GM19240 (cell line): ENCODE measurements around the gene CMIP.
"Not testable (repeated sequence)": the region's sequence is repeated elsewhere in the genome, so short reads cannot be mapped to it uniquely, and the experiment has no call there.

ENCODE experiments used
- DNase-seq: peaks from one replicate; pipeline ENCODE4 v3.0.0; 2011; ENCODE audit warnings: low spot score; ENCODE audit not compliant: insufficient read length

CMIP gene

DNA sequence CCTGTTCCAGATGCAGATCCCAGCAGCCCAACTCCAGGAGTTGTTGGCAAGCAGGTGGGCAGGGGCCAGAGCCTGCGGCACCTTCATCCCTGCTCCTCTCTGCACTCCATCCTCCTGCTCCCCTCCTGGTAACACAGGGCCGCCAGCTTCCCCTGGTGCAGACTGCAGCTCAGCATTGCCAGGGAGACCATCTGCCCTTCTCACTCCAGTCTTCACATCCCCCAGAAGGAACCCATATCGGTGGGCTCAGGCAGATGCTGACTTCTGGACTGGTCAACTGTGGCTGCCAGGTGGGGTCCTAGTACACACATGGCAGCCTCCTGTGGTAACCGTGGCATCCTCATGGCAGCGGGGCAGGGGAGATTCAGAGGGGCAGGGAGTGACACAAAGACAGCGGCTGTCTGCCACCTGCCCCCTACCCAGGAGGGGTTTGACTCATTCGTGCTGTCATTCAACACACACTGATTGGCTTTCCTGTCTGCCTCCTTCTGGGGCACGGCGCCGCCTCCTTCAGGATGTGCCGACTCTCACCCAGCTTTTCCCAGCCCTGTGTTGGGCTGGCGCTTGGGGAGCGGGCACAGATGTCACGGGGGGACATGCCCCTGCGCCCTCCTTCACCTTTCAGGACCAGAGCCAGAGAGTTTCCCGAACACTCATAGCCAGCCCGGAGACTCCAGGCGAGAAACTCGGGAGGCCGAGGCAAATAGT lies 120.9 kb downstream of the CMIP start:
- DNase-seq, result no peak

DNA sequence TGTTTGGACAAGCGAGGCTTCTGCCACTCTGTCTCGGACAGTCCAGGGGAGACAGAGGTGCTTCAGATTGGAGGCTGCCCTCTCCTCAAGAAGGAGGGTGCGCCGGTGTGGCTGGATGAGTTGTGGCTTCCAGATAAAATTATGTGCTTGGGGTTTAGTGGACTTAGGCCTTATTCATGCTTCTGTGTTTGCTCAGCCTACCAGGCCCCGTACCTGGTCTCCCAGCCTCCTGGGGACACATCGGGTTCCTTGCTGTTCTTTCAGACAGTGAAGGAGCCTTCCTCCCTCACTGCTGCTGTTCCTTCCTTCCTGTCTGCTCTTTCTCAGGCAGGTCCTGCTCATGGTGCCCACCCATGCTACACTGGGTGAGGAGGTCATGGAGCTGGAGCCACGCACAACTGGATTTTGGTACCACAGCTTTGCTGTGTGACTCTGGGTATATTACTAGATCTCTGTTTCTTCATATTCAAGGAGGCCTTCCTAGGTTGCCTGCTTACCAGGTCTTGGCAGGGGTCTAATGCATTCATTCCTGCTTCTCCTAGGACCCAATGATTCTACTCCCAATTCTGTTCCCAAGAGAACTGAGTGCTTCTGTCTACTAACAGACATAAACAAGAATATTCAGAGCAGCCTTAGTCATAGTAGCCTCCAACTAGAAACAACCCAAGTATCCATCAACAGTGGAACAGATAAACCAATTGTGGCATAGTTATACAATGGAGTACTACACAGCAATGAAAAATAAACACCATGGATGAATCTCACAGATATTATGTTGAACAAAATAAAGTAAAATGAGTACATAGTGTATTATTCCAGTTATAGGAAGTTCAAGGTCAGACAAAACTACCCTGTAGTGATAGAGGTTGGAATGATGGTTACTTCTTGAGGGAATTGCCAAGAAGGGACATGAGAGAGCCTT lies 121.7 kb downstream of the CMIP start:
- no peak for DNase-seq

DNA sequence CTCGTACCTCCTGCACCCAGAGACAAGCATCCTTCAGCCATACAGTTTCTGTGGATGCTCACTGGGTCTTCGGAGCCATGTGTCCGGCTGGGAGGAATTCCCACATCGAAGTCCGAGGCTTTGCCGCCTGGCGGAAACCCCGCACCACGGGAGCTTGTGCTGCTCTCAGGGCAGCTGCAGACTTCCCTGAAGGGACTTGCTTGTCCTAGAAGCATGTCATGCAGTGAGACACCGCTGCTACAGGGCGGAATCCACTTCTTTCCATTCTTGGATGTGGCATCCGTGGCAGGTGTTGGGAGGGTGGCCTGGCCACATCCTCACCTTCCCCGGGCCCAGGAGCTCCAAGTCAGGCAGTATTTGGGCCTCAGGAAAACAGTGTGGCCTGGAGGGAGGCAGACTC lies 122.5 kb downstream of the CMIP start:
- DNase-seq, result no peak

DNA sequence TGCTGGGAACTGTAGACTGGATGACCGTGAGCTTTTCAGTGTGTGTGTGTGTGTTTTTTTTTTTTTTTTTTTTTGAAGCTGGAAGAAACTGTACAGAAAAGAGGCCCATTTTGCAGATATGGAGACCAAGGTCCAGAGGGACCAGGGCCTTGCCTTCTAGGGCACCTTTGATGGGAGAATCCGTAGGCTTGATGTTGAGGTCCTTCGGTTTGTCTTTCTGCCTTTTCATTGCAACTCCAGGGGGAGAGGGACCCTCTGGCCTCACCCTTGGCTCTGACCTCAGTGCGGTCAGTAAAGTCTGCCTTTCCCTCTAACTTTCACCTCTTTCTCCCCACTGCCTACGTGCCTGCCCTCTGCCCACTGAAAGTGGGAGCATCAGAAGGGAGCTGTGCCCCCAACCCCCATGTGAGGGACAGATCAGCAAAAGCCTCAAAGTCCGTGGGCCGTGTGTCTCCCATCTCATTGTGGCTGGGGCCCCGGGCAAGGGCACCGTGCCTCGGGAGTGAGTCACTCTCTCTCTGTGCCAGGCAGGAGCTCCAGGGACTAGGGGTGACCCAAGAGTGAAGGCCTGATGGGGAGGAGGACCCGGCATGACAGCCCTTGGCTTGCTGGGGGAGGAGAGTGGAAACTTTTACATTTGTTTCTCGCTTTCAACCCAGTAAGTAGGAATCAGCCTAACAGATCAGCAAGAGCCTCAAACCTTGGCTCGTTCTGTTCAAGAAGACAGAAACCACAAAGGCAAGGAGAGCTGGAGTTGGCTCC lies 123.6 kb downstream of the CMIP start:
- no peak for DNase-seq

DNA sequence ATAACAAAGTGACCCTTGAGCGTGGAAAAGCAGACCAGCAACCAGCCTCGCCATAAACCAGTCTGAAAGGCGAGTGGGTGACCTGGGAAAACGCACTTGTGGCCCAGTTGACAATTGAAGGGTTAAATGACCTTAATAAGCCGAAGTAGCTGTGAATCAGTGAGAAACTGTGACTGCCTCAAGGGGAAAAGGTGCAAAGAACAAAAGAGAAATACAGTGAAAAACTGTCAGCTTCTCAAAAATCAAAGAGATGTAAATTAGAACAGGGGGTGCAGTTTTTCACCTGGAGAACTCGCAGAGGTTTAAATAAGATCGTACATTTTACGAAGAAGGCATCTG lies 124.1 kb downstream of the CMIP start:
- DNase-seq, result no peak

DNA sequence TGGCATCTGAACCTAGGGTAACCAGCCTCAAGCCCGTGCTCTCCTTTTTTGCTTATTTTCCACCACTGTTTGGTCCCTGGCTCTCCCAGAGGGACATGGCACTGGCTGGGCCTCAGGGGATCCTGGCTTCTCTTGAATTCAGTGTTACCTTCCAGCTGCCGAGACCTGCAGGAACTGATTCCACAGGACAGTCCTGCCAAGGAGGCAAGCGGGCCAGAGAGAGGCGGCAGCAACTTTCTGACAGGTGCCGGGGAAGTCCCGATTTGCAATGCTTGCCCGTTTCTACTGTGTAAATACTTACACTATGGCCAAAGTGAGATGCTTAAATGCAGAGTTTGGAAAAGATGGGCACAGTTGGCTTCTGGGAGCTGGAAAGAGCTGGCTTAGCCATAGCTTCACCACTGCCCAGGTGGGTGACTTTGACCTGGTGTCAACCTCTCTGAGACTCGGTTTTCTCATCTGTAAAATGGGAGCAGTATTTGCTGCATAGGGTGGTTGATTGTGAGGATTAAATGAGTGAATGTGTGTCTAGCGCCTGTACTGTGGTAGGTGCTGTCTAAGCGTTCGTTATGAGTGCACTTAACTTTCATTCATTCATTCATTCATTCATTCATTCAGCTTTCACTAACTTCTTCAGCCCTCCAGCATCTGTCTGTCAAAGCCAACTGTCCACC lies 124.9 kb downstream of the CMIP start:
- no peak for DNase-seq

DNA sequence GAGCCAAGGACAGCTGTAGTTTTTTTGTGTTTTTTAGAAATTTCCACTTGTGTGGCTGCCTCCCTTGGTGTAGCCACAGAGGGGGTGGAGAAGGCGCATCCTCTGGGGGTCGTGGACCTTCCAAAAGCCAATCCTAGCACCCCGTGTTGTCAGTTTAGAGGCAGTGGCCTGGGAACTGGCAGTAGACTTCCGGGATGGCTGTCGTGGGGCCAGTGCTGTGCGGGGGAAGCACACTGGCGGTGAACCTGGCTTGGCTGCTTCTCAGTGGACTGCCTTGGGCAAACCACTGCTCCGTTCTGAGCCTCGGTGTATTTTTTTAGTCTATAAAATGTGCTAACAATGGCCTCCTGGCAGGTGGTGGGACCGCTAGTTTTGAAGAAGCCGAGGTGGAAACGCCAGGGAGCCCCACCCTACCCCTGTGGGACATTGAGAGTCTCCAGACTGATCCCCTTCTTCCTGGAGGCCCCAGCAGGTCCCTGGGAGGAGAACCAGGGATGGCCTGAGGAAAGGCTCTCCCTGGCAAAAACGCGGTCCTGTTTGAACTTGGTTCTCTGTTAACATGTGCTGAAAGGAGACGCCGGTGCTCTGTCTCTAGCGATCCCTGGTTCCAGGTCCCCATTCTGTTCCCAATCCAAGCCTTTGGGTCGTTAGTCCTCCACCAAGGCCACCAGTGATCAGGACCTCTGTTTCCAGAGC lies 125.7 kb downstream of the CMIP start:
- DNase-seq, result no peak

DNA sequence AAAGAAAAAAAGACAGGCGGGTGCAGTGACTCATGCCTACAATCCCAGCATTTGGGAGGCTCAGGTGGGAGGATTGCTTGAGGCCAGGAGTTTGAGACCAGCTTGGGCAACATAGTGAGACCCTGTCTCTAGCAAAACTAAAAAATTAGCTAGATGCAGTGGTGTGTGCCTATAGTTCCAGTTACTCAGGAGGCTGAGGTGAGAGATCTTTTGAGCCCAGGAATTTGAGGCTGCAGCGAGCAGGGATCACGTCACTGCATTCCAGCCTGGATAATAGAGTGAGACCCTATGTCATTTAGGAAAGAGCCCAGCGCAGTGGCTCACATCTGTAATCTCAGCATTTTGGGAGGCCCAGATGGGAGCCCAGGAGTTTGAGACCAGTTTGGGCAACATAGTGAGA lies 126.6 kb downstream of the CMIP start:
- no peak for DNase-seq

DNA sequence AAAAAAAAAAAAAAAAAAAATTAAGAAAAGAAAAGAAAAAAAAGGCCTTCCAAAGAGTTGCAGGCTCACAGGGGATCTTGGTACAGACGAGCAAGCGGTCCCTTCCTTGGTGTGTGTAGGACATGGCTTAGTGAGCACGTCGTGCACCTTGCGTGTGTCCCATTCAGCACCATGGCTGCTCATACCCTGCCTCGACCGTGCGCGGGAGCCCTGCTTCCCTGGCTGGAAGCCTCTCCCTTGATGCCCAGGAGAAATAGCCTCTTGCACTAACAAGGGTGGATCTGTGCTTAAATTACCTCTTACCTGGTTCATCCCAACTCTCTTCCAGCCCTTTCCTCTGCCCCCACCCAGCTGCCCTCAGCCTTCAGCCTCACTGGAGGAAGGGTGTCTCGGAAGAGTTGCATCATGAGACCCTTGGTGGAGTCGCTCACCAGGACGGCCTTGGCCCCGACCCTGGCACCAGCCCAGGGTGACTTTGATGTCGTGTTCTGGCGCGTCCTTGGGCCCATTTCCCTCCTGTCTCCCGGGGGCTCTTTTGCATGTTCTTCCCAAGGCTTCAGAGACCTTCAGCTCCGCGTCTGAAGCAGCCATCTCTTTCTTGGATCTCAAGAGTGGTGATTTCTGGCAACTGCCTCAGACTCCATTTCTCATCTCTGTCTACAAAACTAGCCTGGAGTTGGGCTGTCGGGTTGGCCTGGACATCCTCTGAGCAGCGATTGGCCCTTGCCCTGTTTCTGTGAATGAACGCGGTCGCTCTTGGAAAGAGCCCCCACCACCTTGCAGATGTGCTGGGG lies 127.2 kb downstream of the CMIP start:
- no peak for DNase-seq

DNA sequence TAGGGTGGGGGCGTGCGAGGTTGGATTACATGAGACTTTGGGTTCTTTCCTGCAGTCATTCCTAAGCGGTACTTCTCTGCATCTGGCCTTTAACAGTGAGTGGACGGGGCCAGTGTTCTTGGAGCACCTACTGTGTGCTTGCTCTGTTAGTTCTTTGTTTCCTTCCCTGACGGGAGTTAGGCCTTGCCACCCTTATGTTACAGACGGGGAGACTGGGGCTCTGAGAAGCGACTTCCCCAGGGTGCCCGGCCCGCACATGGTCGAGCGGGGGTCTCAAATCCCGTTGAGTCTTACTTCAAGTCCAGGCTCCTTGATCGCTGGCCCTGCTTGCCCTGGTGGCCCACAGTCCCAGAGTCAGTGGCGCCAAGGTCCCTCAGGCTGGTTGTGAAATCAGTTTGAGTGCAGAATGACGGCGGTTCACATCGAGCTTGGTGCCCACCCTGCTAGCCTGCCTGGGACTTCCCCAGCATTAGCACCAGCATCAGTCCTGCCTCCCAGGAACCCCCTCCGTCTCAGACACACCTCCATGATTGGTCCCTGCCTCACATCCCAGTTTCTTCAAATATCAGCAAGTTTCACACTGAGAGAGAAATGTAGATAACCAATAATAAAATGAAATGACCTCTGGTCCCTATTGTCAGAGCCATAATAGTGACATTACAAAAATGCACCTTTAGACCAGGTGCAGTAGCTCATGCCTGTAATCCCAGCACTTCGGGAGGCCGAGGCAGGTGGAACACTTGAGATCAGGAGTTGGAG lies 128.0 kb downstream of the CMIP start:
- DNase-seq, result no peak

DNA sequence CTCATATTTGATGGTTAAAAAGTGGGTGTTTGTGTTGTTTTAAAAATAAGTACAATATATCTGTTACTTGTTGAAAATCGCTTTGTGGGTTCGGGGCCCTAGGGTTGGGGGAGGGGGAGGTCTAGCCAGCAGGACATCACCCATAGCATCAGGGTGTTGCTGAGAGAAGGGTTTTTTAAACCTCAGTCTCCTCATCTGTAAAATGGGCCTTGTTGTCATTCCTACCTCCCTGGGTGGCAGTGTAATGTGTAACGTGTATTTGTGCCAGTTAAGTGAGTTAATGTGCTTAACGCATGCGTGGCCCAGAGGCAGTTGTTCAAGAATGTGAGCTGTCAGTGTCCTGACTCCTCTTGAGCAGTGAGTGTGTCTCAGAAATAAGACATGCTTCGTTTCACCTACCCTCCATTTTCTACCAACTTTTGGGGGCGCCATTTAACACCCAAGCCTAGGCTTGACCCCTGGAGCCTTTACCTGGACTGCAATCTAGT lies 129.0 kb downstream of the CMIP start:
- DNase-seq, result no peak

DNA sequence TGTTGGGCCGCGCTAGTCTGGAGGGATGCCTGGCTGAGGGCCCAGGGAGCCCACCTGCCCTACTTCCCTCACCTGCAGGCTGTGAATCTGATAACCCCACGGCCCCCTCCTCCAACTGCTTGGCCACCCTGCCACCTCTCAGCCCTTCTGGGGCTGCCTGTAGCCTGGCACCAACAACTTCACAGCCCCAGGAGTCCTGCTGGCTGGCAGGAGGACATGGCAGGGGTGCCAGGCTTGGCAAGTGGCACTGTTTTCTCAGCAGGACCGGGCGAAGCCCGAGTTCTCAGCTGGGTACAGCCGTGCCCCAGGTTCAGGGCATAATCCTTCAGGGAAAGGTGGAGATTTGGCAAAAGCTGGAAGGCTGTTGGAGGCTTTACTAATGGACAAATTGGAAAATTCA lies 129.6 kb downstream of the CMIP start:
- DNase-seq, result no peak

DNA sequence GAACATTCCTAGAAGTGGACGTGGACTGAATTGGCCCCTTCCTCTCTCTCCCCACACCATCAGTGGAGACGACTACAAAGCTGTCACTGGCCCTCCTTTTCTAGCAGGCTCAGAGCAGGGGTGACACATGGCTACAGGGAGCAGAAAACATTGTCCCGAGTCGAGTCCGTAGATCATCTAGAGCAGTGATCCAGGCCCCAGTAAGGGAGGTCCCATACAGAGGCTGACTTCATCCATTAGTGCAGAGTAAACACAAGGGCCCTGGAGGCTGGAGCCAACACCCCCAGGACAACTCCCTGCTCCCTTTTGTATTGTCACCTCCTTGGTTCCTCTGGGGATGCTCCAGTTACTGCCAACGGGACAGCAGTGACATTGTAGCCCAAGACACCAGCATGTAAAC lies 130.7 kb downstream of the CMIP start:
- DNase-seq, result no peak

DNA sequence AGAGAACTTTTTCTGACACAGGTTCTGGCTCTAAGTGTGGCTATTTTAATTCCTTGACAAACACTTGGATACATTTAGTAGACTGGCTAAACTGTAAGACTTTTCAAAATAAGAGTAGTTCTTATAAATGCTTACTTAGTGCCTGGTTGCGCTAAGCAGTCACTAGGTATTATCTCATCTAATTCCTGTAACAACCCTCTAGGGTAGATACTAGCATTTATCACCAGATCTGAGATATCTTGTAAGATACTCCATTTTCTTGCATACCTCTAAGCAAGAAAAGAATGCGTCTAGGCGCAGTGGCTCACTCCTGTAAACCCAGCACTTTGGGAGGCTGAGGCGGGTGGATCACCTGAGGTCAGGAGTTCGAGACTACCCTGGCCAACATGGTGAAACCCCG lies 131.2 kb downstream of the CMIP start:
- DNase-seq, result no peak

DNA sequence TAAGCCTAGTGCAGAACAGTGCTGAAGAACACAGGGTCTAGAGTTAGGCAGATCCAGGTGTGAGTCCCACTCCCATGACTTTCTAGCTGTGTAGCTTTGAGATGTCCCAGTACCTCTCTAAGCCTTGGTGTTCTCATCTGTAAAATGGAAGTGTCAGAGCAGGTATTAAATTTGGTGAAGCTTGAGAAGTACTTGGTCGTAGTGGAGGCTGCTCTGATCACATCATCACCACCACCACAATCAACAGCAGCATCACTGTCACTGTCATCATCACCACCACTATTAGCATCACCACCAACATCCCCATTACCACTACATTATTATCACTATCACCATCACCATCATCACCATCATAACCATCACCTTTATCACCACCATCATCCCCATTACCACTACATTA lies 132.1 kb downstream of the CMIP start:
- DNase-seq, result no peak

DNA sequence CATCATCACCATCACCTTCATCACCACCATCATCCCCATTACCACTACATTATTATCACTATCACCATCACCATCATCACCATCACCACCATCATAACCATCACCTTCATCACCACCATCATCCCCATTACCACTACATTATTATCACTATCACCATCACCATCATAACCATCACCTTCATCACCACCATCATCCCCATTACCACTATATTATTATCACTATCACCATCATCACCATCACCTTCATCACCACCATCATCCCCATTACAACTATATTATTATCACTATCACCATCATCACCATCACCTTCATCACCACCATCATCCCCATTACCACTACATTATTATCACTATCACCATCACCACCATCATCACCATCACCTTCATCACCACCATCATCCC lies 132.7 kb downstream of the CMIP start:
- not testable (repeated sequence) for DNase-seq

DNA sequence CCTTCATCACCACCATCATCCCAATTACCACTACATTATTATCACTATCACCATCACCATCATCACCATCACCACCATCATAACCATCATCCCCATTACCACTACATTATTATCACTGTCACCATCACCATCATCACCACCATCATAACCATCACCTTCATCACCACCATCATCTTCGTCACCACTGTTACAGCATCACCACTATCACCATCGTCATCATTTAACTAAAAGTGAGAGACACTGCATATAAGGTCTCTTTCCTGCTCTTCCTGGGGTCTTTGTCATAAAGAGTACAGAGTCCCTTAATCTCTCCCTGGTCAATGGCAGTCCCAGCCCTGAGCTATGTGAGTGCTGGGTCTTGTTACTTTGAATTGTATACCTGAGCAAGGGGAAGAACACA lies 133.5 kb downstream of the CMIP start:
- DNase-seq, result no peak

DNA sequence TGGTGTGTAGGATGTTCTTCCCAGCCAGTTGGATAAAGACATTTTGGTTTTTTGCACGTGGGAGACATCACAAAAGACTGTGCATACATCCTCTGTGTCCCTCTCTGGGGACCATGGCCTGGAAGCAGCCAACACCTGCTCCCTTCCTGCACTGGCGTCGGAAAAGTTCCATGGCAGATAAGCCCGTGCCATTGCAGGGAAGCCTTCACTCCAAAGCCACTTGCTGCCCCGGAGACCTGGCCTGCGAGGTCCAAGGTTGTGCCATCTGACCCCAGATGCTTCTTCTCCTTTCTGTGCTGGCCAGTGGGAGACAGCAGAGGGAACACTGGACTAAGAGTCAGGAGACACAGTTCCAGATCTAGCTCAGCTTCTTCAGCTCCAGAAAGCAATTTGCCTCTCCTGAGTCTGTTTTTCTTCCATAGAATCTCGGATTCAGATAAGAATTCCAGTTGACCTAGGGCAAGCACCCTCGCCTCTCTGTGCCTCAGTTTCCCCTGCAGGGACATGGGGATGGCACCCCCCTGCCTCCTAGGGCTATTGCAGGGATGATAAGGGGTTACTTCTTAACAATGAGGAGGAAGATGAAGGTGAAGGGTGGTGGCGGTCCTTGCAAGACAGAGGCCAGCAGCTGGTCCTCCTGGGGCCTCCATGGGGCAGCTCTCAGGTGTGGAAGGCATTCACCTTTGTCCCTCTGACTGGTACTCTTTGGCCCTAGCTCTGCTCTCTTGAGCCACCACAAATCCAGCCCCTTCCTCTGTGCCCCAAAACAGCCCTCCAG lies 134.2 kb downstream of the CMIP start:
- no peak for DNase-seq

DNA sequence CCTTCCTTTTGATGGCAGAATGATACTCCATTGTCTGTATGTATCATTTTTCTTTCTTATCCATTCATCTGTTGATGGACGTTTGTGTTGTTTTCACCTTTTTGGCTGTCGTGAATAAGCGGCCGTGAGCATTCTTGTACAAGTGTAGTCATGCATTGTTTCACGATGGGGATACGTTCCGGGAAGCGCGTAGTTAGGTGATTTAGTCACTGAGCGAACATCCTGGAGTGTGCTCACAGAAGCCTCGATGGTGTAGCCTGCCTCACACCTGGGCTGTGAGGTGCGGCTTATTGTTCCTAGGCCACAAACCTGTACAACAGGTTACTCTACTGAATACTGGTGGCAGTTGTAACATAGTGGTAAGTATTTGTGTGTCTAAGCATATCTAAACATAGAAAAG lies 136.5 kb downstream of the CMIP start:
- DNase-seq, result no peak
